ENCODE data around the gene MISP3.

The MISP3 gene

DNA sequence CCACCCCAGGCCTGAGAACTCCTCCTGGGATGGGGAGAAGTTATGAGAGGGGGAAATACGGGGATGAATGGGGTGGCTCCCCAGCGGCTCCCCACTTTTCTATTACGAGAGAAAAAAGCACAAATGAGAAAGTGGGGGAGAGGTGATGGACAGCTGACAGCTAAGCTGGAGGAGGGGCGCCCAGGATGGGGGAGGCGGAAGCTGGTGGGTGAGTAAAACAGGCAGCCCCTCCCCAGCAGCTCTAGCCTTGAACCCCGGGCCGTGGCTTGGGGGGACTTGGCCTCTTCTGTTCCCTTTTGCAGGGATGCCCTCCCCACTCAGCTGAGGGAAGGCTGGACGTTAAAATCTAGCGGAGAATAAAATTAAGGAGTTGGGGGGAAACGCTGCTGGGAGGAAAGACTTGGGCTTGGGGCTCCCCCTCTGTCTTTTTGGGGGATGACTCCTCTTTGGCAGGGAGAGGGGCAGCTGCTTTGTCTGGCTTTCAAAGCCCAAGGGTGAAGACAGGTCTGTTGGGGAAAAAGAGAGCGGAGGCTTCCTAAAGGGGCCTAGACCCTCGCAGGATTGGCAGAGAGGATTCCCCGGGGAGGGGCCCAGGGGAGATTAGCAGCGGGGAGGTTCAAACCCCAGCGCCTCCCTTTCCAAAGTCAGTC lies 19.4 kb downstream of the MISP3 start:
- TF ChIP-seq MAX (IDR thresholded peaks at IDR 0.05) (0 out of 2 replicates have a peak, but pooled peaks have one; percentile 1), CEBPB (IDR thresholded peaks at IDR 0.05) (no peak), CREB1 (IDR thresholded peaks at IDR 0.05; ENCODE audit: low read depth) (no peak), YY1 (IDR thresholded peaks at IDR 0.05; ENCODE audit: low read depth) (no peak), RAD21 (IDR thresholded peaks at IDR 0.05; ENCODE audit: low read depth) (no peak), TEAD4 (IDR thresholded peaks at IDR 0.05) (no peak)

DNA sequence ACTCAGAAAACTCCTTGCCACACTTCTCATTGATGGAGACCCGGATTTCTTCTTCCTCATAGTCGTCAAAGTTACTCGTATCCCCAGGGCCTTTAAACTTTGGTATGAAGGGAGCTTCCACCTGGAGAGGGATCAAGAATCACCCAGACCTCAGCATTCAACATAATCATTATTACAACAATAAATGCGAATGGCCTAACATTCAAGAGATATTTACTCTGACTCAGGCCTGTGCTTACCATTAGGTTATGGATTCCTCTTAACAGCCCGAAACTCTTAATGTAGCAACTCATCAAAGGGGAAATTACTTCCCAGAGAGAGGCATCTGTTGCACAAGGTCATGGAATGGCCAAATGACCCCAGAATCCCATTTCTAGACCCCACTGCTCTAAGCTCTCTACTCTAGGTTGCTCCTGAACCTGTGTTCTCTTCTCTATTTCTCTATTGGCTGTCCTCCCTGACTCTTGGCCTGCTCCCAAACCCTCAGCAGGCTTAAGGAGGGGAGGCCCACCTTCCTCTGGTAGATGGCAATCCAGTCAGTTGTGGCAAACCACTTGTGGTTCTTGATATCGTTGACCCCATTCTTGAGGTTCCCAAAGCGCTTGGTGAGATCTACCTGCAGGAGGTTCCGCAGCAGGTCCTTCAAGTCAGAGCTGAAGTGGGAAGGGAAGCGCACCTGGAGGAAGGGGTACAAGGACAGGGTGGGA lies 20.7 kb downstream of the MISP3 start:
- TF ChIP-seq REST (IDR thresholded peaks at IDR 0.05; ENCODE audit: low read depth) (no peak), EGR1 (IDR thresholded peaks at IDR 0.05) (no peak), NFIC (IDR thresholded peaks at IDR 0.05) (no peak), CEBPB (IDR thresholded peaks at IDR 0.05) (no peak), RAD21 (IDR thresholded peaks at IDR 0.05; ENCODE audit: low read depth) (no peak)

- no peak for TF ChIP-seq TCF12 (IDR thresholded peaks at IDR 0.05; ENCODE audit: low read depth)
- no peak for TF ChIP-seq ZBTB7A (IDR thresholded peaks at IDR 0.05; ENCODE audit: low read depth)
- TF ChIP-seq CEBPB (IDR thresholded peaks at IDR 0.05) = no peak
- TF ChIP-seq TEAD4 (IDR thresholded peaks at IDR 0.05) = no peak
- TF ChIP-seq EP300 (IDR thresholded peaks at IDR 0.05; ENCODE audit: borderline replicate concordance) = no peak
- no peak for TF ChIP-seq FOXM1 (IDR thresholded peaks at IDR 0.05; ENCODE audit: borderline replicate concordance, low read depth)
- TF ChIP-seq CREB1 (IDR thresholded peaks at IDR 0.05; ENCODE audit: low read depth) = no peak
- TF ChIP-seq YY1 (IDR thresholded peaks at IDR 0.05; ENCODE audit: low read depth) = no peak
- no peak for TF ChIP-seq RAD21 (IDR thresholded peaks at IDR 0.05; ENCODE audit: low read depth)
- TF ChIP-seq USF1 (IDR thresholded peaks at IDR 0.05) = no peak
- TF ChIP-seq REST (IDR thresholded peaks at IDR 0.05; ENCODE audit: low read depth) = no peak
- TF ChIP-seq NFIC (IDR thresholded peaks at IDR 0.05) = no peak
Measured at GRCh38 chr19:14094854-14095253, 22.3 kb downstream of the MISP3 start.

DNA sequence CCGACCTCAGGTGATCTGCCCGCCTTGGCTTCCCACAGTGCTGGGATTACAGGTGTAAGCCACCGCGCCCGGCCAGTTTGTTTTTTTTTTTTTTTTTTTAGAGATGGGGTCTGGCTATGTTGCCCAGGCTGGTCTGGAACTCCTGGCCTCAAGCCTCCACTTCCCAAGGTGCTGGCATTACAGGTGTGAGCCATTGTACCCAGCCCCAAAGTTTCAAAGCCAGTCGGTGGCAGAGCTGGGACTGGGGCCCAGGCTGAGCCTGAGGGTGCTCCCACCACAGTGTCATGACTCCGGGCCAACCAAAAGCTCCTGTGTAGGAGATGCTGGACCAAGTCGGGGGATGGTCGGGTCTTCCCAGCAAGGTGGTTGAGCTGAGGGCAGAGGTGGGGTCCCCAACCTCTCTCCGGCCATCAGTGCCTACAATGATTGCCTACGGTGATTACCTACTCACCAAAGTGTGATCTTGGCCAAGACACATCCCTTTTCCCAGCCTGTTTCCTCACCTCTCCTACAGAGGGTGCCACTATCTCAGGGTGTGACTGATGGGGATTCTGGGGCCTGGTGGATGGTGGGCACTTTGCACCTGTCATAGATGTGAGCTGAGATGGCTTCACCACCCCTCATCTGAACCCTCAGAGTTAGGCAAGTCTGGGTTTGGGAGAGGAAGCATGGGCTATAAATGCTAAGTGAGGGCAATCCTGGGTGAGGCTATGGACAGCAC lies 23.8 kb downstream of the MISP3 start:
- no peak for TF ChIP-seq YY1 (IDR thresholded peaks at IDR 0.05; ENCODE audit: low read depth)
- no peak for TF ChIP-seq FOXM1 (IDR thresholded peaks at IDR 0.05; ENCODE audit: borderline replicate concordance, low read depth)
- TF ChIP-seq RAD21 (IDR thresholded peaks at IDR 0.05; ENCODE audit: low read depth) = peak; percentile 19; the same call in 1 of the 2 replicates

- TF ChIP-seq TEAD4 (IDR thresholded peaks at IDR 0.05) (no peak), RAD21 (IDR thresholded peaks at IDR 0.05; ENCODE audit: low read depth) (peak; percentile 6; the same call in 1 of the 2 replicates), NFIC (IDR thresholded peaks at IDR 0.05) (no peak), REST (IDR thresholded peaks at IDR 0.05; ENCODE audit: low read depth) (no peak), USF1 (IDR thresholded peaks at IDR 0.05) (no peak)
Measured at GRCh38 chr19:14097532-14098151, 25.1 kb downstream of the MISP3 start.
